ENCODE measurements around the gene CDC14A.

DNA sequence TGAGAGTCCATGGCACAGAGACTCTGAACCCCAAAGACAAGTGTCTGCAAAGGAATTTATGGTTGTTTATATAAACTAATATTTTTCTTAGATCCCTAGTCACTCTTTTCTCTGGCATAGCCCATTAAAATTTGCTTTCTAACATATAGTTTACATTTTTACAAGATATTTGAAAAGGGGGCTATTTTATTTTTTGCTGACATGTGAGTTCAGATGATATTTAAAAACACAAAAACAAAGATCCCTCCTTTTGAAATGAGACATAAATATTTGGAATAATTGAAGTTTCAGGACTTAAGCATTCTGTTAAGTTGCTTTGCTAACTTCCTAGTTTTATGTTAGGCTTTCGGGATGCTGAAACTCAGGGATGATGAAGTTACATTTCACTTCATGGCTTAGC lies 86.1 kb downstream of the CDC14A start:
- TF ChIP-seq POLR2A (IDR thresholded peaks at IDR 0.05), result no peak
- TF ChIP-seq, protein P1, sequence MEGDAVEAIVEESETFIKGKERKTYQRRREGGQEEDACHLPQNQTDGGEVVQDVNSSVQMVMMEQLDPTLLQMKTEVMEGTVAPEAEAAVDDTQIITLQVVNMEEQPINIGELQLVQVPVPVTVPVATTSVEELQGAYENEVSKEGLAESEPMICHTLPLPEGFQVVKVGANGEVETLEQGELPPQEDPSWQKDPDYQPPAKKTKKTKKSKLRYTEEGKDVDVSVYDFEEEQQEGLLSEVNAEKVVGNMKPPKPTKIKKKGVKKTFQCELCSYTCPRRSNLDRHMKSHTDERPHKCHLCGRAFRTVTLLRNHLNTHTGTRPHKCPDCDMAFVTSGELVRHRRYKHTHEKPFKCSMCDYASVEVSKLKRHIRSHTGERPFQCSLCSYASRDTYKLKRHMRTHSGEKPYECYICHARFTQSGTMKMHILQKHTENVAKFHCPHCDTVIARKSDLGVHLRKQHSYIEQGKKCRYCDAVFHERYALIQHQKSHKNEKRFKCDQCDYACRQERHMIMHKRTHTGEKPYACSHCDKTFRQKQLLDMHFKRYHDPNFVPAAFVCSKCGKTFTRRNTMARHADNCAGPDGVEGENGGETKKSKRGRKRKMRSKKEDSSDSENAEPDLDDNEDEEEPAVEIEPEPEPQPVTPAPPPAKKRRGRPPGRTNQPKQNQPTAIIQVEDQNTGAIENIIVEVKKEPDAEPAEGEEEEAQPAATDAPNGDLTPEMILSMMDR (IDR thresholded peaks at IDR 0.05), result no peak

Data from tibial nerve (tissue), 3 donors.